PC-3 (cell line): Measurements from ENCODE around the gene KCTD10. TPM values are rescaled to one million over a fixed set of nuclear protein-coding genes. Genes with fewer than 3 reads are reported as not detected.
"Not testable (repeated sequence)": the region's sequence is repeated elsewhere in the genome, so short reads cannot be mapped to it uniquely, and the experiment has no call there.

ENCODE experiments used
- ATAC-seq: fragments of 200-7000 bp; cut with Tn5 transposase; 2 replicates; pipeline ENCODE4 v1.9.1; 2020; ENCODE audit warnings: mild to moderate bottlenecking, moderate library complexity
- BruUV-seq: library from RNA; stranded (reverse); fragments of 400-500 nt; replicated peaks from 2 replicates; lab custom pipeline; 2021; lab: Mats Ljungman, UMichigan
- CTCF ChIA-PET: fragments of 300-600 bp; sonication (Branson Sonifier 250); formaldehyde crosslinking; loops from one replicate; lab custom pipeline; 2022; ENCODE audit warnings: antibody characterized with exemption; lab: Charles Lee
- POLR2A ChIA-PET: fragments of 300-600 bp; sonication (Branson Sonifier 250); formaldehyde crosslinking; loops from one replicate; lab custom pipeline; 2022; ENCODE audit warnings: antibody characterized with exemption; ENCODE audit not compliant: unreplicated experiment; lab: Charles Lee
- DNase-seq: peaks from one replicate; pipeline ENCODE4 v3.0.0-alpha.2; 2015
- H2AFZ ChIP-seq: fragments of 300-600 bp; sonication (generic); 2 replicates; pipeline ENCODE4 v1.6.0; 2016; ENCODE audit warnings: antibody characterized with exemption, low read length
- H3F3A ChIP-seq: fragments of 300-600 bp; sonication (generic); one replicate; pipeline ENCODE4 v1.6.0; 2017; ENCODE audit warnings: antibody characterized with exemption, low read length, control low read depth, mild to moderate bottlenecking; ENCODE audit not compliant: unreplicated experiment
- H3K27ac ChIP-seq: fragments of 300-600 bp; sonication (generic); 2 replicates; pipeline ENCODE4 v1.5.1; 2016; ENCODE audit warnings: mild to moderate bottlenecking, low read length
- H3K27me3 ChIP-seq: fragments of 300-600 bp; sonication (generic); 2 replicates; pipeline ENCODE4 v1.6.1; 2016; ENCODE audit warnings: low read length, mixed read lengths
- H3K36me3 ChIP-seq: fragments of 300-600 bp; sonication (generic); 2 replicates; pipeline ENCODE4 v1.6.1; 2016; ENCODE audit warnings: low read depth, mixed run types, low read length, mixed read lengths
- H3K4me1 ChIP-seq: fragments of 300-600 bp; sonication (generic); 2 replicates; pipeline ENCODE4 v1.5.1; 2016; ENCODE audit warnings: low read length; ENCODE audit not compliant: insufficient read depth
- H3K4me2 ChIP-seq: fragments of 300-600 bp; sonication (generic); 2 replicates; pipeline ENCODE4 v1.6.0; 2016; ENCODE audit warnings: low read length
- H3K4me3 ChIP-seq: fragments of 300-600 bp; sonication (generic); 2 replicates; pipeline ENCODE4 v1.5.1; 2016; ENCODE audit warnings: mild to moderate bottlenecking, low read length, mixed read lengths
- H3K79me2 ChIP-seq: fragments of 300-600 bp; sonication (generic); 2 replicates; pipeline ENCODE4 v1.6.1; 2017; ENCODE audit warnings: low read length, mixed read lengths
- H3K9ac ChIP-seq: fragments of 300-600 bp; sonication (generic); 2 replicates; pipeline ENCODE4 v1.6.0; 2016; ENCODE audit warnings: mild to moderate bottlenecking, low read length
- H3K9me2 ChIP-seq: fragments of 300-600 bp; sonication (generic); replicated peaks from 2 replicates; pipeline ENCODE4 v1.6.1; 2016; ENCODE audit warnings: mixed run types, low read length, mixed read lengths
- H3K9me3 ChIP-seq: fragments of 300-600 bp; sonication (generic); 2 replicates; pipeline ENCODE4 v1.6.1; 2016; ENCODE audit warnings: low read length, mixed read lengths
- H4K20me1 ChIP-seq: fragments of 300-600 bp; sonication (generic); 2 replicates; pipeline ENCODE4 v1.6.1; 2016; ENCODE audit warnings: low read length, mixed read lengths
- CTCF ChIP-seq: fragments of 300-600 bp; sonication (generic); conservative IDR thresholded peaks from 2 replicates; pipeline ENCODE4 v1.5.1; 2017; ENCODE audit warnings: antibody characterized with exemption, low read depth, mild to moderate bottlenecking, low read length
- EZH2 ChIP-seq: fragments of 300-600 bp; sonication (generic); IDR thresholded peaks from one replicate; pipeline ENCODE4 v1.6.1; 2017; ENCODE audit warnings: antibody characterized with exemption, mild to moderate bottlenecking, low read length; ENCODE audit not compliant: unreplicated experiment
- EZH2phosphoT487 ChIP-seq: fragments of 300-600 bp; sonication (generic); IDR thresholded peaks from 2 replicates; pipeline ENCODE4 v1.6.1; 2018; ENCODE audit warnings: mild to moderate bottlenecking, antibody characterized with exemption, low read length, borderline replicate concordance
- intact Hi-C: fragments of 100-400 bp; cut with micrococcal nuclease; formaldehyde crosslinking; loops from 2 replicates; pipeline ENCODE4 v1.9.0; 2023
- total RNA-seq: library from RNA; depleted of rRNA; stranded (reverse); fragments of >200 nt; gene quantifications from 2 replicates; pipeline ENCODE4 v1.2.3, GENCODE V29; 2014

The KCTD10 gene
- total RNA-seq, 1 experiment from 2014 or later, result 42.3 TPM

- intact Hi-C loops, result no loop called here
- Histone ChIP-seq H3K4me1 (peaks cover 23% of the 10 kb centered on the region), H3K9me3 (no peaks in the 10 kb centered on the region), H3K4me2 (no peak overlapping the region), H4K20me1 (no peaks in the 10 kb centered on the region), H3K36me3 (peaks cover 11% of the 10 kb centered on the region), H3K9ac (no peak overlapping the region), H3K9me2 (no peaks in the 10 kb centered on the region), H3K4me3 (no peak overlapping the region), H3F3A (no peaks in the 10 kb centered on the region), H2AFZ (no peak overlapping the region), H3K27ac (no peak overlapping the region), H3K79me2 (no peaks in the 10 kb centered on the region), H3K27me3 (no peaks in the 10 kb centered on the region)
- DNase-seq (no peak), ATAC-seq (no peak)
- BruUV-seq, result no TSS peak
- CTCF ChIA-PET, result no interaction called here
- TF ChIP-seq CTCF (no peak), EZH2phosphoT487 (no peak), EZH2 (no peak)
- POLR2A ChIA-PET, result no interaction called here
These were observed 33.3 kb downstream of the KCTD10 start for GRCh38 chr12:109443794-109444193.

GRCh38 chr12:109440851-109441490 is 36.1 kb downstream of the KCTD10 start:
- Histone ChIP-seq H3K9ac (no peak overlapping the region), H3K9me3 (no peaks in the 10 kb centered on the region), H3K9me2 (no peaks in the 10 kb centered on the region), H3K36me3 (no peaks in the 10 kb centered on the region), H2AFZ (no peak overlapping the region), H4K20me1 (no peaks in the 10 kb centered on the region), H3K4me1 (peaks cover 21% of the 10 kb centered on the region), H3F3A (no peaks in the 10 kb centered on the region), H3K4me3 (no peak overlapping the region), H3K27ac (no peak overlapping the region), H3K4me2 (no peak overlapping the region), H3K27me3 (no peaks in the 10 kb centered on the region), H3K79me2 (no peaks in the 10 kb centered on the region)
- no peak for DNase-seq
- TF ChIP-seq CTCF (no peak), EZH2phosphoT487 (no peak), EZH2 (no peak)
- BruUV-seq, result no TSS peak
- ATAC-seq, result no peak
- ChIA-PET POLR2A (no interaction called here), CTCF (no interaction called here)
- intact Hi-C loops, result no loop called here

GRCh38 chr12:109439951-109440350 is 37.1 kb downstream of the KCTD10 start:
- CTCF ChIA-PET, H3K36me3 ChIP-seq, DNase-seq, H3K9ac ChIP-seq, H3K9me3 ChIP-seq, H4K20me1 ChIP-seq, BruUV-seq, H3K4me2 ChIP-seq, H3K4me3 ChIP-seq, H3K27ac ChIP-seq, ATAC-seq, intact Hi-C loops, H2AFZ ChIP-seq, POLR2A ChIA-PET, H3K9me2 ChIP-seq, H3K27me3 ChIP-seq, H3F3A ChIP-seq, H3K79me2 ChIP-seq: not testable (repeated sequence)
- peaks cover 11% of the 10 kb centered on the region for H3K4me1 ChIP-seq
